Measurements from ENCODE around the gene GATAD2A. TPM values are rescaled to one million over a fixed set of nuclear protein-coding genes. Genes with fewer than 3 reads are reported as not detected.

GATAD2A gene
- total and polyA plus RNA-seq, 2 of the 13 experiments (the other 11 are each of a cell fraction or from before 2014, with no cell fraction given), result 16.8 to 28.6 TPM

DNA sequence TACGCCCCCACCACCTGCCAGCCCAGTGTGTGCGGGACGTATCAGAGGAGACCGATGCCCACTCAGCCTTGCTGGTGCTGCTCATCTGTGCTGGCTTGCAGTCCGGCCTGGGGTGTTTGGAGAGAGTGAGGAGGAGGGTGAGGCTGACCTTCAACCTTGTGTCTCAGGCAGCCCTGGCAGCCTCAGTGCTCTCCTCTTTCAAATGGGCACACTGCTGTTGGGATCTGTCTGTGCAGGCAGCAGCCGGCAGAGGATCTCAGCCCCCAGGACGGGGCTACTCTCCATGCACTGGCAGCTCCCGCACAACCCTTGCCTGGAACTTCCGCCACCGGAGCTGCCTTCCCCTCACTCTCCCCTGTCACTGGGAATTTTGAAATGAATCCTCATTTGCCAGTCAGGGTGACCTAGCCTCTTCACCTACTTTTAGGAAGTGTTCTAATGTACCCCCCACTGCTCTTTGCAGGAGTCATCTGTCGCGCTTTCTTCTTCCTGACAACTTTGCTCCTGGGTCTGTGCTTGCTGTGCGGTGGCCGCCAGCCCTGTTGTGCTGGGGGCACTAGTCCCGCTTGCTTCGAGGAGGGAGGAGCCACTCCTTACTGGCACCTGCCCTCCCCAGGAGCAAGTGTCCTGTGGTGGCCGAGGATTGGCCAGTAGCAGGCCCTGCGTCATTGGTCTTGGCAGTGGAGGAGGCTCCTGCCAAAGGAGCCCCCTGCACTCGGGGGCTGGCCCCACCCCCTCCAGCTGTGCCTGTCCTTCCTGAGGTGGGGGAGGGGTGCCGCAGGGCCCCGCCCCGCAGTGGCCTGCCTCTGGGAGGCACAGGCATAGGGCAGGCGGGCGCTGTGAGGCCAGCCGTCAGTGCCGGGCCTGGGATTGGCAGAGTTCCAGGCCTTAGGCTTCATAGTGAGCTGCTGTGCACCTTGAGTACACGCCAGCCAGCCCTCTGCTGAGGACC is 56.5 kb downstream of the GATAD2A start (continued):
- TF ChIP-seq DNMT3B (CRISPR knock-in tag; conservative IDR thresholded peaks at IDR 0.05), result no peak
- no peak for TF ChIP-seq PHF21A (CRISPR knock-in tag; IDR thresholded peaks at IDR 0.05)
- TF ChIP-seq POLR2AphosphoS5 (IDR thresholded peaks at IDR 0.05; ENCODE audit: low read depth, low read length), result no peak
- no peak for TF ChIP-seq RELA (CRISPR knock-in tag; IDR thresholded peaks at IDR 0.05)
- TF ChIP-seq MAFK (conservative IDR thresholded peaks at IDR 0.05 in 1 of 2, IDR thresholded peaks at IDR 0.05 in 1 of 2; ENCODE audit: low read length in 2 of 2), result no peak
- no peak for TF ChIP-seq AHR (CRISPR knock-in tag; IDR thresholded peaks at IDR 0.05)
- TF ChIP-seq, protein P1, sequence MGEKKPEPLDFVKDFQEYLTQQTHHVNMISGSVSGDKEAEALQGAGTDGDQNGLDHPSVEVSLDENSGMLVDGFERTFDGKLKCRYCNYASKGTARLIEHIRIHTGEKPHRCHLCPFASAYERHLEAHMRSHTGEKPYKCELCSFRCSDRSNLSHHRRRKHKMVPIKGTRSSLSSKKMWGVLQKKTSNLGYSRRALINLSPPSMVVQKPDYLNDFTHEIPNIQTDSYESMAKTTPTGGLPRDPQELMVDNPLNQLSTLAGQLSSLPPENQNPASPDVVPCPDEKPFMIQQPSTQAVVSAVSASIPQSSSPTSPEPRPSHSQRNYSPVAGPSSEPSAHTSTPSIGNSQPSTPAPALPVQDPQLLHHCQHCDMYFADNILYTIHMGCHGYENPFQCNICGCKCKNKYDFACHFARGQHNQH (CRISPR knock-in tag; IDR thresholded peaks at IDR 0.05), result no peak
- TF ChIP-seq, protein P2, sequence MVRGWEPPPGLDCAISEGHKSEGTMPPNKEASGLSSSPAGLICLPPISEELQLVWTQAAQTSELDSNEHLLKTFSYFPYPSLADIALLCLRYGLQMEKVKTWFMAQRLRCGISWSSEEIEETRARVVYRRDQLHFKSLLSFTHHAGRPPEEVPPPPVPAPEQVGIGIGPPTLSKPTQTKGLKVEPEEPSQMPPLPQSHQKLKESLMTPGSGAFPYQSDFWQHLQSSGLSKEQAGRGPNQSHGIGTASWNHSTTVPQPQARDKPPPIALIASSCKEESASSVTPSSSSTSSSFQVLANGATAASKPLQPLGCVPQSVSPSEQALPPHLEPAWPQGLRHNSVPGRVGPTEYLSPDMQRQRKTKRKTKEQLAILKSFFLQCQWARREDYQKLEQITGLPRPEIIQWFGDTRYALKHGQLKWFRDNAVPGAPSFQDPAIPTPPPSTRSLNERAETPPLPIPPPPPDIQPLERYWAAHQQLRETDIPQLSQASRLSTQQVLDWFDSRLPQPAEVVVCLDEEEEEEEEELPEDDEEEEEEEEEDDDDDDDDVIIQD (CRISPR knock-in tag; IDR thresholded peaks at IDR 0.05; ENCODE audit: low read depth), result no peak
- TF ChIP-seq, protein P3, sequence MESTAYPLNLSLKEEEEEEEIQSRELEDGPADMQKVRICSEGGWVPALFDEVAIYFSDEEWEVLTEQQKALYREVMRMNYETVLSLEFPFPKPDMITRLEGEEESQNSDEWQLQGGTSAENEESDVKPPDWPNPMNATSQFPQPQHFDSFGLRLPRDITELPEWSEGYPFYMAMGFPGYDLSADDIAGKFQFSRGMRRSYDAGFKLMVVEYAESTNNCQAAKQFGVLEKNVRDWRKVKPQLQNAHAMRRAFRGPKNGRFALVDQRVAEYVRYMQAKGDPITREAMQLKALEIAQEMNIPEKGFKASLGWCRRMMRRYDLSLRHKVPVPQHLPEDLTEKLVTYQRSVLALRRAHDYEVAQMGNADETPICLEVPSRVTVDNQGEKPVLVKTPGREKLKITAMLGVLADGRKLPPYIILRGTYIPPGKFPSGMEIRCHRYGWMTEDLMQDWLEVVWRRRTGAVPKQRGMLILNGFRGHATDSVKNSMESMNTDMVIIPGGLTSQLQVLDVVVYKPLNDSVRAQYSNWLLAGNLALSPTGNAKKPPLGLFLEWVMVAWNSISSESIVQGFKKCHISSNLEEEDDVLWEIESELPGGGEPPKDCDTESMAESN (CRISPR knock-in tag; conservative IDR thresholded peaks at IDR 0.05), result no peak
- TF ChIP-seq PAF1 (CRISPR knock-in tag; IDR thresholded peaks at IDR 0.05), result no peak
- TF ChIP-seq, protein P4, sequence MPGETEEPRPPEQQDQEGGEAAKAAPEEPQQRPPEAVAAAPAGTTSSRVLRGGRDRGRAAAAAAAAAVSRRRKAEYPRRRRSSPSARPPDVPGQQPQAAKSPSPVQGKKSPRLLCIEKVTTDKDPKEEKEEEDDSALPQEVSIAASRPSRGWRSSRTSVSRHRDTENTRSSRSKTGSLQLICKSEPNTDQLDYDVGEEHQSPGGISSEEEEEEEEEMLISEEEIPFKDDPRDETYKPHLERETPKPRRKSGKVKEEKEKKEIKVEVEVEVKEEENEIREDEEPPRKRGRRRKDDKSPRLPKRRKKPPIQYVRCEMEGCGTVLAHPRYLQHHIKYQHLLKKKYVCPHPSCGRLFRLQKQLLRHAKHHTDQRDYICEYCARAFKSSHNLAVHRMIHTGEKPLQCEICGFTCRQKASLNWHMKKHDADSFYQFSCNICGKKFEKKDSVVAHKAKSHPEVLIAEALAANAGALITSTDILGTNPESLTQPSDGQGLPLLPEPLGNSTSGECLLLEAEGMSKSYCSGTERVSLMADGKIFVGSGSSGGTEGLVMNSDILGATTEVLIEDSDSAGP (CRISPR knock-in tag; IDR thresholded peaks at IDR 0.05; ENCODE audit: borderline replicate concordance), result no peak; the same call in 1 of the 2 replicates
- no peak for TF ChIP-seq SIX4 (CRISPR knock-in tag; IDR thresholded peaks at IDR 0.05)
- TF ChIP-seq ZNF501 (CRISPR knock-in tag; IDR thresholded peaks at IDR 0.05), result no peak
- TF ChIP-seq, protein P5, sequence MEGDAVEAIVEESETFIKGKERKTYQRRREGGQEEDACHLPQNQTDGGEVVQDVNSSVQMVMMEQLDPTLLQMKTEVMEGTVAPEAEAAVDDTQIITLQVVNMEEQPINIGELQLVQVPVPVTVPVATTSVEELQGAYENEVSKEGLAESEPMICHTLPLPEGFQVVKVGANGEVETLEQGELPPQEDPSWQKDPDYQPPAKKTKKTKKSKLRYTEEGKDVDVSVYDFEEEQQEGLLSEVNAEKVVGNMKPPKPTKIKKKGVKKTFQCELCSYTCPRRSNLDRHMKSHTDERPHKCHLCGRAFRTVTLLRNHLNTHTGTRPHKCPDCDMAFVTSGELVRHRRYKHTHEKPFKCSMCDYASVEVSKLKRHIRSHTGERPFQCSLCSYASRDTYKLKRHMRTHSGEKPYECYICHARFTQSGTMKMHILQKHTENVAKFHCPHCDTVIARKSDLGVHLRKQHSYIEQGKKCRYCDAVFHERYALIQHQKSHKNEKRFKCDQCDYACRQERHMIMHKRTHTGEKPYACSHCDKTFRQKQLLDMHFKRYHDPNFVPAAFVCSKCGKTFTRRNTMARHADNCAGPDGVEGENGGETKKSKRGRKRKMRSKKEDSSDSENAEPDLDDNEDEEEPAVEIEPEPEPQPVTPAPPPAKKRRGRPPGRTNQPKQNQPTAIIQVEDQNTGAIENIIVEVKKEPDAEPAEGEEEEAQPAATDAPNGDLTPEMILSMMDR (CRISPR knock-in tag; IDR thresholded peaks at IDR 0.05), result 0 out of 2 replicates have a peak, but pooled peaks have one; percentile 9
- TF ChIP-seq SNAPC2 (CRISPR knock-in tag; IDR thresholded peaks at IDR 0.05), result no peak
- TF ChIP-seq, protein P6, sequence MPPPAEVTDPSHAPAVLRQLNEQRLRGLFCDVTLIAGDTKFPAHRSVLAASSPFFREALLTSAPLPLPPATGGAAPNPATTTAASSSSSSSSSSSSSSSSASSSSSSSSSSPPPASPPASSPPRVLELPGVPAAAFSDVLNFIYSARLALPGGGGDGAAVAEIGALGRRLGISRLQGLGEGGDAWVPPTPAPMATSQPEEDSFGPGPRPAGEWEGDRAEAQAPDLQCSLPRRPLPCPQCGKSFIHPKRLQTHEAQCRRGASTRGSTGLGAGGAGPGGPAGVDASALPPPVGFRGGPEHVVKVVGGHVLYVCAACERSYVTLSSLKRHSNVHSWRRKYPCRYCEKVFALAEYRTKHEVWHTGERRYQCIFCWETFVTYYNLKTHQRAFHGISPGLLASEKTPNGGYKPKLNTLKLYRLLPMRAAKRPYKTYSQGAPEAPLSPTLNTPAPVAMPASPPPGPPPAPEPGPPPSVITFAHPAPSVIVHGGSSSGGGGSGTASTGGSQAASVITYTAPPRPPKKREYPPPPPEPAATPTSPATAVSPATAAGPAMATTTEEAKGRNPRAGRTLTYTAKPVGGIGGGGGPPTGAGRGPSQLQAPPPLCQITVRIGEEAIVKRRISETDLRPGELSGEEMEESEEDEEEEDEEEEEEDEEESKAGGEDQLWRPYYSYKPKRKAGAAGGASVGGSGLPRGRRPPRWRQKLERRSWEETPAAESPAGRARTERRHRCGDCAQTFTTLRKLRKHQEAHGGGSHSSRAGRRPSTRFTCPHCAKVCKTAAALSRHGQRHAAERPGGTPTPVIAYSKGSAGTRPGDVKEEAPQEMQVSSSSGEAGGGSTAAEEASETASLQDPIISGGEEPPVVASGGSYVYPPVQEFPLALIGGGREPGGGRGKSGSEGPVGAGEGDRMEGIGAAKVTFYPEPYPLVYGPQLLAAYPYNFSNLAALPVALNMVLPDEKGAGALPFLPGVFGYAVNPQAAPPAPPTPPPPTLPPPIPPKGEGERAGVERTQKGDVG (CRISPR knock-in tag; IDR thresholded peaks at IDR 0.05; ENCODE audit: borderline replicate concordance), result 0 out of 2 replicates have a peak, but pooled peaks have one; percentile 54
- TF ChIP-seq SIN3B (IDR thresholded peaks at IDR 0.05; ENCODE audit: low read length), result no peak
